HepG2 (cell line): ENCODE measurements around the gene MS4A10. TPM values are rescaled to one million over a fixed set of nuclear protein-coding genes. Genes with fewer than 3 reads are reported as not detected.
A peak's percentile ranks its signal among the peaks of the same experiment; 100 is the strongest.

ENCODE experiments used
- ARNT2 ChIP-seq: sonication (generic); formaldehyde crosslinking; IDR thresholded peaks from 2 replicates; pipeline ENCODE4 v1.8.0; 2022; ENCODE audit warnings: mild to moderate bottlenecking, low read depth, missing genetic modification reagents, moderate library complexity
- BCL6 ChIP-seq: IDR thresholded peaks from 2 replicates; pipeline ENCODE4 v1.6.1; 2016; ENCODE audit warnings: missing genetic modification reagents, missing compliant biosample characterization
- DZIP1 ChIP-seq: sonication (generic); formaldehyde crosslinking; IDR thresholded peaks from 2 replicates; pipeline ENCODE4 v1.5.0; 2020; ENCODE audit warnings: mild to moderate bottlenecking, missing genetic modification reagents
- GABPA ChIP-seq, 2 experiments: IDR thresholded peaks; 2 replicates each; pipeline ENCODE4 v1.6.1; 2011 to 2016; ENCODE audit warnings: low read depth in 2 of 2, low read length in 1 of 2, missing biosample characterization in 1 of 2, missing genetic modification characterization in 1 of 2
- GATA4 ChIP-seq: sonication (generic); IDR thresholded peaks from 2 replicates; pipeline ENCODE4 v1.6.1; 2016; ENCODE audit warnings: antibody characterized with exemption, low read depth, borderline replicate concordance
- HBP1 ChIP-seq: IDR thresholded peaks from 2 replicates; pipeline ENCODE4 v1.6.1; 2016; ENCODE audit warnings: low read depth, control low read depth
- HES4 ChIP-seq: sonication (generic); formaldehyde crosslinking; IDR thresholded peaks from 2 replicates; pipeline ENCODE4 v1.9.0; 2021; ENCODE audit warnings: mild to moderate bottlenecking, missing genetic modification reagents, borderline replicate concordance
- HOXA5 ChIP-seq: sonication (generic); formaldehyde crosslinking; IDR thresholded peaks from 2 replicates; pipeline ENCODE4 v1.4.0; 2020; ENCODE audit warnings: missing genetic modification reagents
- IKZF5 ChIP-seq: IDR thresholded peaks from 2 replicates; pipeline ENCODE4 v1.6.1; 2018; ENCODE audit warnings: missing genetic modification reagents, mild to moderate bottlenecking, missing compliant biosample characterization
- KAT8 ChIP-seq: IDR thresholded peaks from 2 replicates; pipeline ENCODE4 v1.6.1; 2016; ENCODE audit warnings: missing genetic modification reagents, missing compliant biosample characterization
- KDM2A ChIP-seq: sonication (generic); formaldehyde crosslinking; IDR thresholded peaks from 2 replicates; pipeline ENCODE4 v1.4.0; 2020; ENCODE audit warnings: low read depth, missing genetic modification reagents, borderline replicate concordance
- MAFG ChIP-seq: sonication (generic); formaldehyde crosslinking; IDR thresholded peaks from 2 replicates; pipeline ENCODE4 v1.5.1; 2020; ENCODE audit warnings: mild to moderate bottlenecking, missing genetic modification reagents
- MXD4 ChIP-seq: IDR thresholded peaks from 2 replicates; pipeline ENCODE4 v1.6.1; 2016; ENCODE audit warnings: mild to moderate bottlenecking, missing biosample characterization, missing genetic modification reagents
- NFYB ChIP-seq: sonication (generic); formaldehyde crosslinking; IDR thresholded peaks from 2 replicates; pipeline ENCODE4 v1.4.0; 2020; ENCODE audit warnings: missing genetic modification reagents
- PRPF4 ChIP-seq: fragments of 200-400 bp; formaldehyde crosslinking; IDR thresholded peaks from 2 replicates; pipeline ENCODE4 v1.6.1; 2016; ENCODE audit warnings: low read length, low read depth; ENCODE audit not compliant: poor library complexity, severe bottlenecking
- RXRB ChIP-seq: IDR thresholded peaks from 2 replicates; pipeline ENCODE4 v1.6.1; 2016; ENCODE audit warnings: borderline replicate concordance, missing genetic modification reagents, missing compliant biosample characterization
- ZBTB34 ChIP-seq: sonication (generic); formaldehyde crosslinking; IDR thresholded peaks from 2 replicates; pipeline ENCODE4 v1.8.0; 2022; ENCODE audit warnings: mild to moderate bottlenecking, missing genetic modification reagents
- ZNF124 ChIP-seq: sonication (generic); formaldehyde crosslinking; IDR thresholded peaks from 2 replicates; pipeline ENCODE4 v1.4.0; 2020; ENCODE audit warnings: missing genetic modification reagents
- ZNF260 ChIP-seq: sonication (generic); formaldehyde crosslinking; IDR thresholded peaks from 2 replicates; pipeline ENCODE4 v1.4.0; 2020; ENCODE audit warnings: missing genetic modification reagents, low read depth, mild to moderate bottlenecking, borderline replicate concordance
- ZNF317 ChIP-seq: sonication (generic); formaldehyde crosslinking; IDR thresholded peaks from 2 replicates; pipeline ENCODE4 v1.5.0; 2020; ENCODE audit warnings: mild to moderate bottlenecking, missing genetic modification reagents
- ZNF550 ChIP-seq: sonication (generic); formaldehyde crosslinking; IDR thresholded peaks from 2 replicates; pipeline ENCODE4 v1.4.0; 2020; ENCODE audit warnings: mild to moderate bottlenecking, missing genetic modification reagents, borderline replicate concordance
- polyA plus RNA-seq, 8 experiments: library from polyadenylated mRNA; depleted of rRNA in 3 of 8; stranded (reverse) in 7 of 8; unstranded in 1 of 8; fragments of >200 nt; fragmentation: Illumina TruSeq in 4 of 8; extraction: Trizol in 4 of 8; gene quantifications; 2 replicates each; pipeline versions ENCODE4 v1.2.1 to v1.2.3, GENCODE V29; 2011 to 2016; ENCODE audit warnings: low read depth in 4 of 8, missing spikeins in 1 of 8, mixed read lengths in 1 of 8; ENCODE audit not compliant: insufficient read depth in 1 of 8
- total RNA-seq, 5 experiments: library from RNA; depleted of rRNA; stranded (reverse); fragments of >200 nt; fragmentation: Illumina TruSeq; extraction: Trizol; gene quantifications; 2 replicates each; pipeline ENCODE4 v1.2.3, GENCODE V29; 2016; ENCODE audit warnings: low read depth in 1 of 5

Gene MS4A10
- total and polyA plus RNA-seq, 2 of the 13 experiments (the other 11 are each of a cell fraction or from before 2014, with no cell fraction given) = not detected

GRCh38 chr11:60841797-60842667 is 56.9 kb downstream of the MS4A10 start, which contains the start of gene CCDC86 (continued):
- TF ChIP-seq ARNT2 (CRISPR knock-in tag) (peak; percentile 80; the same call in 1 of the 2 replicates), RXRB (CRISPR knock-in tag) (peak; percentile 62), MAFG (CRISPR knock-in tag) (no peak; the same call in none of the 2 replicates), GABPA (IDR thresholded peaks at IDR 0.05; ENCODE audit: low read depth, low read length) (no peak), GABPA (CRISPR knock-in tag; IDR thresholded peaks at IDR 0.05; ENCODE audit: low read depth) (peak; percentile 80), ZNF317 (CRISPR knock-in tag) (no peak), MXD4 (CRISPR knock-in tag) (peak; percentile 100), KAT8 (CRISPR knock-in tag) (peak; percentile 97), PRPF4 (no peak), ZBTB34 (no peak), HES4 (peak; percentile 78; the same call in 1 of the 2 replicates), NFYB (CRISPR knock-in tag) (no peak), ZNF260 (CRISPR knock-in tag) (no peak), IKZF5 (CRISPR knock-in tag) (peak; percentile 90), HBP1 (CRISPR knock-in tag) (peak; percentile 97), DZIP1 (no peak), ZNF550 (CRISPR knock-in tag) (no peak), KDM2A (CRISPR knock-in tag) (peak; percentile 96), ZNF124 (CRISPR knock-in tag) (no peak), BCL6 (CRISPR knock-in tag) (peak; percentile 72), GATA4 (no peak), HOXA5 (CRISPR knock-in tag) (peak; percentile 79)
